ENCODE measurements around the gene CCR3. TPM values are rescaled to one million over a fixed set of nuclear protein-coding genes. Genes with fewer than 3 reads are reported as not detected.

CCR3 gene
- total and polyA plus RNA-seq, 2 donors from 2014 or later = not detected

DNA sequence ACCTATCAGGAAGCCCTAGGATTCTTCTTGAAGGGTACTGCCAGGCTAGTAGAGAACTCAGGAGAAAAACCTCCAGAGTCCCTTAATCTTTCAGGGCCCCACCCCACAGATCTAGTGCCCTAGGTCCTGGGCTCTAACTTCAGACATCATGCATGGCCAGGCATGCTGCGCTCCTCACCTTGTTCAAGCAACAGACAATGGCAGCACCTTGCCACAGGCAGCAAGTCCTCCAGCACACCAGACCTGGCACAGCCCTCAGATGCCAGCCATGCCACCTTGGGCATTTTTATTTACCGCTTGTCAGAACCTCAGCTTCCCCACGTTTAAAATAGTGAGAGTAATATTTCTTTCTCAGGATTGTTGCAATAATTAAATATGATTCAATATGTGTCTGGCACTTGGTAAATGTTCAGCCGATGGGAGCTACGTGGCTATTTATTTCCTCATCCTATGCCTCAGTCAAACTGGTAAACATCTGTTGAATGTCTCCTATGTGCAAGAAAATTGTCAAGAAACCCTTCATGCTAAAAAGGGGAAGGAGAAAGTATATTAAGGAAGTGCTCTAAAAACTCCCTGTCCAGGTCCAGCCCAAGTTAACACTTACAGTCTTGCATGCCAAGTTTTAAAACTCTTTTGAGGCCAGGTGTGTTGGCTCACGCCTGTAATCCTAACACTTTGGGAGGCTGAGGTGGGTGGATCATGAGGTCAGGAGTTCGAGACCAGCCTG, 19.7 kb upstream of the CCR3 start:
- no peak for DNase-seq
- TF ChIP-seq, protein P1, sequence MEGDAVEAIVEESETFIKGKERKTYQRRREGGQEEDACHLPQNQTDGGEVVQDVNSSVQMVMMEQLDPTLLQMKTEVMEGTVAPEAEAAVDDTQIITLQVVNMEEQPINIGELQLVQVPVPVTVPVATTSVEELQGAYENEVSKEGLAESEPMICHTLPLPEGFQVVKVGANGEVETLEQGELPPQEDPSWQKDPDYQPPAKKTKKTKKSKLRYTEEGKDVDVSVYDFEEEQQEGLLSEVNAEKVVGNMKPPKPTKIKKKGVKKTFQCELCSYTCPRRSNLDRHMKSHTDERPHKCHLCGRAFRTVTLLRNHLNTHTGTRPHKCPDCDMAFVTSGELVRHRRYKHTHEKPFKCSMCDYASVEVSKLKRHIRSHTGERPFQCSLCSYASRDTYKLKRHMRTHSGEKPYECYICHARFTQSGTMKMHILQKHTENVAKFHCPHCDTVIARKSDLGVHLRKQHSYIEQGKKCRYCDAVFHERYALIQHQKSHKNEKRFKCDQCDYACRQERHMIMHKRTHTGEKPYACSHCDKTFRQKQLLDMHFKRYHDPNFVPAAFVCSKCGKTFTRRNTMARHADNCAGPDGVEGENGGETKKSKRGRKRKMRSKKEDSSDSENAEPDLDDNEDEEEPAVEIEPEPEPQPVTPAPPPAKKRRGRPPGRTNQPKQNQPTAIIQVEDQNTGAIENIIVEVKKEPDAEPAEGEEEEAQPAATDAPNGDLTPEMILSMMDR (IDR thresholded peaks at IDR 0.05; ENCODE audit: borderline replicate concordance, extremely low read depth, insufficient read depth) = no peak
- Histone ChIP-seq H3K4me3 (ENCODE audit: low read length in 3 of 3) (no peak overlapping the region), H3K9ac (ENCODE audit: low read length in 3 of 3) (no peak overlapping the region), H3K36me3 (ENCODE audit: control insufficient read depth in 2 of 3, insufficient read depth in 3 of 3, low read length in 3 of 3) (no peaks in the 10 kb centered on the region), H3K9me3 (ENCODE audit: control insufficient read depth in 2 of 3, insufficient read depth in 1 of 3, low read length in 3 of 3) (no peaks in the 10 kb centered on the region), H3K4me1 (ENCODE audit: control insufficient read depth in 2 of 3, insufficient read depth in 2 of 3, low read depth in 1 of 3, low read length in 3 of 3) (no peaks in the 10 kb centered on the region), H3K27ac (ENCODE audit: low read depth in 2 of 2, low read length in 2 of 2) (no peak overlapping the region), H3K27me3 (ENCODE audit: control insufficient read depth, insufficient read depth, low read length) (no peaks in the 10 kb centered on the region)
- intact Hi-C loops (cut with DNase I) = no loop called here
- FAIRE-seq = no peak

DNA sequence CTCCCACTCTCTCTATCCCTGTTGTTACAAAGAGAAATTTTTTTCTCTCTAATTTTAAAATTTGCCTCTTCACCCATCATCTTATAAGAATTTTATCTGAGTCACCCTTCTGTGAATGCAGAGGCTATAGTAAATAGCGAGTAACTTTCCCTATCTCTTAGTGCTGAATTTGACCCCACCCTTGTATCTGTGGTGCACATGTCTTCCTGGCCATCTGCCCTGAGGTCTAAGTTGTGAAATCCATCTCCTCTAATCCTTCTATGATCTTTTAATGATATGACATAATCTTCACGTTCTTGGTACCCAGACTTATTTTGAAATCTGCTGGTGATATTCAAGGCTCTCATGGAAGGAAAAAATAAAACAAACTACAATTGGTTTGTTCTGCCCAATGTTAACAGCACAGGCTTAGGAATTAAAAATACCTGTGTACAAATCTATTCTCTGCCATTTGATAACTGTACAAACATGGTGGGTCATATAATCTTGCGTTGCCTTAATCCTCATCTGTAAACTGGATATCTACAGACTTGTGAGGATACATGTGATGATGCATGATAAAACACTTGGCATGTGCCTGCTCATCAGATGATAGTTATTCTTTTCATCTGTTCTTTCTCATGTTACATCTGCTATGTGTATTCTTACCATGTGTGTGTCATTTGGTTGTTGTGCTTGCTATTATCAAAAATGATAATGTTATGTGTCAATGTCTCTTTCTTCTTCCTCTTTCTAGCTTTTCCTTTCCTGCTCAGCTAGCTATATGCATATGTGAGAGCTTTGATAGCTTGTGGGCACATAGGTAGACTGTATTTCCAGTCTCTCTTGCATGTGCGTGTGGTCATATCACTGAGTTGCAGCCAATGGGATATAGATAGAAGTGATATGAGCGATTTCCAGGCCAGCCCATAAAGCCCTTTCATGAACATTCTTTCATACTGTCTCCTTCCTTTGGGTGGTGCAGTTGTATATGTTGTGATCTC, 13.7 kb upstream of the CCR3 start:
- Histone ChIP-seq H3K4me1 (ENCODE audit: control insufficient read depth in 2 of 3, insufficient read depth in 2 of 3, low read depth in 1 of 3, low read length in 3 of 3) (no peaks in the 10 kb centered on the region), H3K36me3 (ENCODE audit: control insufficient read depth in 2 of 3, insufficient read depth in 3 of 3, low read length in 3 of 3) (no peaks in the 10 kb centered on the region), H3K9me3 (ENCODE audit: control insufficient read depth in 2 of 3, insufficient read depth in 1 of 3, low read length in 3 of 3) (no peaks in the 10 kb centered on the region), H3K27me3 (ENCODE audit: control insufficient read depth, insufficient read depth, low read length) (no peaks in the 10 kb centered on the region), H3K27ac (ENCODE audit: low read depth in 2 of 2, low read length in 2 of 2) (no peak overlapping the region), H3K9ac (ENCODE audit: low read length in 3 of 3) (no peak overlapping the region), H3K4me3 (ENCODE audit: low read length in 3 of 3) (no peak overlapping the region)
- FAIRE-seq (no peak), DNase-seq (no peak)
- TF ChIP-seq, protein P1 (IDR thresholded peaks at IDR 0.05; ENCODE audit: borderline replicate concordance, extremely low read depth, insufficient read depth) = no peak
- intact Hi-C loops (cut with DNase I) = no loop called here

DNA sequence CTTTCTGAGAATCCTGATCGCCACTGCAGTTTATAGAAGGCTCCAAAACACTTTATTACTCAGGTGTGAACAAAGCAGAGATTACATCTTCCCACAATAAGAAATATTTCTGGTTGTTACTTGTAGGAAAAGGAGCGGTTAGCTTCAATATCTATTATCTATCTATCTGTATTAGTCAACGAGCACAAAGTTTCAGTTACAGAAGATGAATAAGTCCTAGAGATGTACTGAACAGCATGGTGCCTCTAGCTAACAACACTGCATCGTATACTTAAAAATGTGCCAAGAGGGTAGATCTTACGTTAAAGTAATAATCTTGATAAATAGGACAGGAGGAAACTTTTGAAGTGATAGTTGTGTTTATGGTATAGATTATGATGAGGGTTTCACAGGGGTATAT, 10.9 kb upstream of the CCR3 start:
- Histone ChIP-seq H3K27ac (ENCODE audit: low read depth in 2 of 2, low read length in 2 of 2) (no peak overlapping the region), H3K4me1 (ENCODE audit: control insufficient read depth in 2 of 3, insufficient read depth in 2 of 3, low read depth in 1 of 3, low read length in 3 of 3) (no peaks in the 10 kb centered on the region), H3K9me3 (ENCODE audit: control insufficient read depth in 2 of 3, insufficient read depth in 1 of 3, low read length in 3 of 3) (no peaks in the 10 kb centered on the region), H3K27me3 (ENCODE audit: control insufficient read depth, insufficient read depth, low read length) (no peaks in the 10 kb centered on the region), H3K9ac (ENCODE audit: low read length in 3 of 3) (no peak overlapping the region), H3K36me3 (ENCODE audit: control insufficient read depth in 2 of 3, insufficient read depth in 3 of 3, low read length in 3 of 3) (no peaks in the 10 kb centered on the region), H3K4me3 (ENCODE audit: low read length in 3 of 3) (no peak overlapping the region)
- DNase-seq (no peak), FAIRE-seq (no peak)
- TF ChIP-seq, protein P1 (IDR thresholded peaks at IDR 0.05; ENCODE audit: borderline replicate concordance, extremely low read depth, insufficient read depth) = no peak
- intact Hi-C loops (cut with DNase I) = no loop called here

Measured in kidney (tissue), 14 donors.